Central memory CD8-positive, alpha-beta T cell (primary cell): ENCODE data around the gene CIPC.

ENCODE experiments used
- ATAC-seq: fragments of 150-1000 bp; cut with Tn5 transposase; replicated peaks from 2 replicates; pipeline ENCODE4 v1.10.0; 2022; ENCODE audit warnings: mild to moderate bottlenecking, moderate FRiP score, moderate number of reproducible peaks; ENCODE audit not compliant: poor library complexity, severe bottlenecking; ENCODE audit errors: extremely low read depth
- DNase-seq, 2 donors: peaks; one replicate each; pipeline ENCODE4 v3.0.0; 2021; ENCODE audit warnings: low spot score in 2 of 2
- H3K27ac Mint-ChIP-seq: one replicate; pipeline ENCODE4 v1.8.0; 2022; ENCODE audit warnings: low read depth, mild to moderate bottlenecking, moderate library complexity, mixed read lengths
- H3K27me3 Mint-ChIP-seq: one replicate; pipeline ENCODE4 v1.8.0; 2022; ENCODE audit warnings: mixed read lengths
- H3K36me3 Mint-ChIP-seq: one replicate; pipeline ENCODE4 v1.8.0; 2022; ENCODE audit warnings: mild to moderate bottlenecking, moderate library complexity, mixed read lengths; ENCODE audit not compliant: insufficient read depth
- H3K4me1 Mint-ChIP-seq: one replicate; pipeline ENCODE4 v1.8.0; 2022; ENCODE audit warnings: mixed read lengths
- H3K4me3 Mint-ChIP-seq: one replicate; pipeline ENCODE4 v1.8.0; 2022; ENCODE audit warnings: mild to moderate bottlenecking, moderate library complexity, mixed read lengths
- H3K9me3 Mint-ChIP-seq: one replicate; pipeline ENCODE4 v1.8.0; 2022; ENCODE audit warnings: mixed read lengths

CIPC gene

GRCh38 chr14:77125281-77125801, 27.3 kb downstream of the CIPC start:
- peaks cover 40% of the 10 kb centered on the region for H3K27me3 Mint-ChIP-seq
- no peak for ATAC-seq

GRCh38 chr14:77125823-77126325, 27.8 kb downstream of the CIPC start:
- Mint-ChIP-seq H3K4me3 (peak overlapping the region; percentile 78), H3K36me3 (peaks cover 4% of the 10 kb centered on the region)
- DNase-seq, result no peak

More at GRCh38 chr14:77125281-77125801, 27.3 kb downstream of the CIPC start:
- no peak for DNase-seq
- H3K36me3 Mint-ChIP-seq, result peaks cover 6% of the 10 kb centered on the region
- peak overlapping the region; percentile 78 for H3K4me3 Mint-ChIP-seq
- no peaks in the 10 kb centered on the region for H3K9me3 Mint-ChIP-seq
- H3K4me1 Mint-ChIP-seq, result peaks cover 20% of the 10 kb centered on the region
- no peak overlapping the region for H3K27ac Mint-ChIP-seq

GRCh38 chr14:77126461-77126990, 28.5 kb downstream of the CIPC start:
- H3K27me3 Mint-ChIP-seq, result peaks cover 51% of the 10 kb centered on the region

More at GRCh38 chr14:77125823-77126325, 27.8 kb downstream of the CIPC start:
- no peak overlapping the region for H3K27ac Mint-ChIP-seq
- no peaks in the 10 kb centered on the region for H3K9me3 Mint-ChIP-seq
- ATAC-seq, result no peak
- H3K4me1 Mint-ChIP-seq, result peaks cover 15% of the 10 kb centered on the region
- peaks cover 45% of the 10 kb centered on the region for H3K27me3 Mint-ChIP-seq

GRCh38 chr14:77128414-77128891, 30.4 kb downstream of the CIPC start:
- H3K36me3 Mint-ChIP-seq, result no peaks in the 10 kb centered on the region
- H3K27ac Mint-ChIP-seq, result no peak overlapping the region
- H3K27me3 Mint-ChIP-seq, result peaks cover 70% of the 10 kb centered on the region
- DNase-seq (no peak), ATAC-seq (no peak)
- H3K4me1 Mint-ChIP-seq, result peaks cover 6% of the 10 kb centered on the region
- H3K9me3 Mint-ChIP-seq, result no peaks in the 10 kb centered on the region
- no peak overlapping the region for H3K4me3 Mint-ChIP-seq

More at GRCh38 chr14:77126461-77126990, 28.5 kb downstream of the CIPC start:
- Mint-ChIP-seq H3K36me3 (peaks cover 2% of the 10 kb centered on the region), H3K27ac (no peak overlapping the region), H3K4me1 (peaks cover 8% of the 10 kb centered on the region), H3K4me3 (peak overlapping the region; percentile 78), H3K9me3 (no peaks in the 10 kb centered on the region)
- ATAC-seq, result no peak
- DNase-seq, result no peak

GRCh38 chr14:77130386-77130785, 32.3 kb downstream of the CIPC start:
- Mint-ChIP-seq H3K36me3 (peaks cover 2% of the 10 kb centered on the region), H3K27ac (no peak overlapping the region), H3K9me3 (no peaks in the 10 kb centered on the region), H3K4me1 (peaks cover 11% of the 10 kb centered on the region), H3K4me3 (no peak overlapping the region), H3K27me3 (peaks cover 89% of the 10 kb centered on the region)
- DNase-seq (no peak), ATAC-seq (no peak)

- Mint-ChIP-seq H3K9me3 (no peaks in the 10 kb centered on the region), H3K4me3 (no peak overlapping the region), H3K27ac (no peak overlapping the region), H3K27me3 (peaks cover 95% of the 10 kb centered on the region), H3K36me3 (peaks cover 2% of the 10 kb centered on the region), H3K4me1 (peaks cover 11% of the 10 kb centered on the region)
- DNase-seq (no peak), ATAC-seq (no peak)
Observed at GRCh38 chr14:77131206-77131605, 33.1 kb downstream of the CIPC start.

- H3K27ac Mint-ChIP-seq, result no peak overlapping the region
- peaks cover 97% of the 10 kb centered on the region for H3K27me3 Mint-ChIP-seq
- DNase-seq (no peak), ATAC-seq (no peak)
- H3K4me3 Mint-ChIP-seq, result no peak overlapping the region
- peaks cover 11% of the 10 kb centered on the region for H3K4me1 Mint-ChIP-seq
- no peaks in the 10 kb centered on the region for H3K9me3 Mint-ChIP-seq
- peaks cover 2% of the 10 kb centered on the region for H3K36me3 Mint-ChIP-seq
Observed at GRCh38 chr14:77131871-77132486, 33.9 kb downstream of the CIPC start.

- peaks cover 16% of the 10 kb centered on the region for H3K4me1 Mint-ChIP-seq
- H3K27me3 Mint-ChIP-seq, result peaks cover 97% of the 10 kb centered on the region
- H3K27ac Mint-ChIP-seq, result no peak overlapping the region
- H3K36me3 Mint-ChIP-seq, result peaks cover 2% of the 10 kb centered on the region
- peak; percentile 26 to 35 for DNase-seq
- no peak overlapping the region for H3K4me3 Mint-ChIP-seq
- no peaks in the 10 kb centered on the region for H3K9me3 Mint-ChIP-seq
- peak; percentile 64 for ATAC-seq
Observed at GRCh38 chr14:77133720-77134338, 35.8 kb downstream of the CIPC start.

GRCh38 chr14:77139022-77139421, 41.0 kb downstream of the CIPC start:
- H3K4me3 Mint-ChIP-seq, result peak overlapping the region; percentile 54
- peaks cover 18% of the 10 kb centered on the region for H3K4me1 Mint-ChIP-seq
- no peak overlapping the region for H3K27ac Mint-ChIP-seq
- peaks cover 90% of the 10 kb centered on the region for H3K27me3 Mint-ChIP-seq
- DNase-seq (no peak), ATAC-seq (no peak)
- peaks cover 2% of the 10 kb centered on the region for H3K36me3 Mint-ChIP-seq
- H3K9me3 Mint-ChIP-seq, result no peaks in the 10 kb centered on the region

GRCh38 chr14:77139540-77140358, 41.7 kb downstream of the CIPC start:
- H3K27ac Mint-ChIP-seq, result no peak overlapping the region
- H3K9me3 Mint-ChIP-seq, result no peaks in the 10 kb centered on the region
- peaks cover 90% of the 10 kb centered on the region for H3K27me3 Mint-ChIP-seq
- DNase-seq, result no peak
- H3K4me3 Mint-ChIP-seq, result peak overlapping the region; percentile 54
- peak; percentile 46 for ATAC-seq
- H3K36me3 Mint-ChIP-seq, result peaks cover 2% of the 10 kb centered on the region
- peaks cover 18% of the 10 kb centered on the region for H3K4me1 Mint-ChIP-seq

- peaks cover 90% of the 10 kb centered on the region for H3K27me3 Mint-ChIP-seq
- DNase-seq (no peak), ATAC-seq (no peak)
- no peak overlapping the region for H3K27ac Mint-ChIP-seq
- H3K9me3 Mint-ChIP-seq, result no peaks in the 10 kb centered on the region
- H3K36me3 Mint-ChIP-seq, result peaks cover 2% of the 10 kb centered on the region
- peak overlapping the region; percentile 54 for H3K4me3 Mint-ChIP-seq
- H3K4me1 Mint-ChIP-seq, result peaks cover 18% of the 10 kb centered on the region
Observed at GRCh38 chr14:77140359-77141213, 42.5 kb downstream of the CIPC start.
